ENCODE data around the gene CBLIF.
A peak's percentile ranks its signal among the peaks of the same experiment; 100 is the strongest.
"Not testable (repeated sequence)": the region's sequence is repeated elsewhere in the genome, so short reads cannot be mapped to it uniquely, and the experiment has no call there.

The CBLIF gene

DNA sequence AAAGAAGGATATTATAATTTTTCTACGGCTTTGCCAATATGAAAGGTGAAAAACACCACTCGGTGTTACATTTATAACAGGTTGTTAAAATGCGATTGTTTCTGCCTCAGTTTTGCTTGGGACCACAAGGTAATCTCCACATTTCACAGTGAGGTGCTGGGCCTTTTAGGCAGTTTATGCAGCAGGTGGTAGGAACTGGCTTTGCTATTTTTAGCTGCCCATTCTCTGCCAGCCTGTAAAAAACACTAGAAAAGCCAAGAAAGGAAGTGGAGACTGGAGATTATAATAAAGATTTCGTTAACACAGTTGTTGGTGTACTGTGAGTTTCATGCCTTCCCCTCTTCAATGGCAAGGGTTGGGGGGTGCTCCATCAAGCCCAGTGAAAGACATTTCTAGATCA is 26.7 kb downstream of the CBLIF start:
- TF ChIP-seq, protein P1, sequence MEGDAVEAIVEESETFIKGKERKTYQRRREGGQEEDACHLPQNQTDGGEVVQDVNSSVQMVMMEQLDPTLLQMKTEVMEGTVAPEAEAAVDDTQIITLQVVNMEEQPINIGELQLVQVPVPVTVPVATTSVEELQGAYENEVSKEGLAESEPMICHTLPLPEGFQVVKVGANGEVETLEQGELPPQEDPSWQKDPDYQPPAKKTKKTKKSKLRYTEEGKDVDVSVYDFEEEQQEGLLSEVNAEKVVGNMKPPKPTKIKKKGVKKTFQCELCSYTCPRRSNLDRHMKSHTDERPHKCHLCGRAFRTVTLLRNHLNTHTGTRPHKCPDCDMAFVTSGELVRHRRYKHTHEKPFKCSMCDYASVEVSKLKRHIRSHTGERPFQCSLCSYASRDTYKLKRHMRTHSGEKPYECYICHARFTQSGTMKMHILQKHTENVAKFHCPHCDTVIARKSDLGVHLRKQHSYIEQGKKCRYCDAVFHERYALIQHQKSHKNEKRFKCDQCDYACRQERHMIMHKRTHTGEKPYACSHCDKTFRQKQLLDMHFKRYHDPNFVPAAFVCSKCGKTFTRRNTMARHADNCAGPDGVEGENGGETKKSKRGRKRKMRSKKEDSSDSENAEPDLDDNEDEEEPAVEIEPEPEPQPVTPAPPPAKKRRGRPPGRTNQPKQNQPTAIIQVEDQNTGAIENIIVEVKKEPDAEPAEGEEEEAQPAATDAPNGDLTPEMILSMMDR (conservative IDR thresholded peaks at IDR 0.05) = no peak
- no peak overlapping the region for H3K27ac ChIP-seq

- not testable (repeated sequence) for H3K27ac ChIP-seq
Observed at GRCh38 chr11:59816434-59816833, 28.9 kb downstream of the CBLIF start.

DNA sequence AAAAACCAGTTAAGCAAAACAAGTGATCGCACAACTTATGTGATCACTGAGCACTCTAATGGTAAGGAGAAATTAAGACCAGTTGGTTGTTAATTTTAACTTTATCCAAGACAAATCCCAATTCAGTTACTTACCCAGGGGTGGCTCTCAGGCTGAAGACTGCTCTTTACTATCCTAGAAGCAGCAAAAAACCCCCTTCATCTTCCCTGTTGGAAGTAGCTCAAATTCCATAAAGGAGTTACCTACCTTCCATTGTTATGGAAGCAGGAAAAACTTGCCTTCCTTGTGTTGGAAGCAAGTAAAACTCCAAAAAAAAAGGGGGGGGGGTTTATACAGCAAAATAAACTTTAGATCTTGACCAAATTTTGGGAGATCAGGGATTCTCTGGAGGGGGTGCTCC is 29.5 kb downstream of the CBLIF start:
- TF ChIP-seq, protein P1 (conservative IDR thresholded peaks at IDR 0.05) = no peak
- H3K27ac ChIP-seq = no peak overlapping the region

DNA sequence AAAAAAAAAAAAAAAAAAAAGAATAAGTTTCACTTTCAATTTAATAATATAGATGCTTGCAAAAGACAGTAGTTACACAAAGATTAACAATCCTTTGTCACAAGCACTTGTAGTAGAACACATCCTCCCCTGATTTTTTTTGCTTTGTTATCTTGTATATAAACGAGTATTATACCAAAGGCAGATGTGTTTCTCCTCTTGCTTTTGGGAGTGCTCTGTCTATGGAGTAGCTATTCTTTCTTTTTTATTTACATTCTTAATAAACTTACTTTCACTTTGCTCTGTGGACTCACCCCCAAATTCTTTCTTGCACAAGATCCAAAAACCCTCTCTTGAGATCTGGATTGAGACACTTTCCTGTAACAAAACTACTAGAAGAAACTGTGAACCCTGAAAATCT is 31.3 kb downstream of the CBLIF start:
- TF ChIP-seq, protein P1 (conservative IDR thresholded peaks at IDR 0.05) = no peak

GRCh38 chr11:59813364-59813763 is 31.9 kb downstream of the CBLIF start:
- no peak overlapping the region for H3K27ac ChIP-seq
- TF ChIP-seq, protein P1 (conservative IDR thresholded peaks at IDR 0.05) = no peak

More for the DNA sequence above, 31.3 kb downstream of the CBLIF start:
- no peak overlapping the region for H3K27ac ChIP-seq

GRCh38 chr11:59812220-59812619 is 33.1 kb downstream of the CBLIF start:
- no peak overlapping the region for H3K27ac ChIP-seq
- TF ChIP-seq, protein P1 (conservative IDR thresholded peaks at IDR 0.05) = no peak

GRCh38 chr11:59810911-59811259 is 34.4 kb downstream of the CBLIF start:
- TF ChIP-seq, protein P1 (conservative IDR thresholded peaks at IDR 0.05) = no peak
- peak overlapping the region; percentile 81 for H3K27ac ChIP-seq

- H3K27ac ChIP-seq = peak within 1 kb of the TSS; percentile 81
- TF ChIP-seq, protein P1 (conservative IDR thresholded peaks at IDR 0.05) = peak; percentile 50
Observed at GRCh38 chr11:59810189-59810910, 34.9 kb downstream of the CBLIF start, which contains the start of gene MRPL16. TSS of gene MRPL16 (minus strand) at chr11:59810778. CDS start at chr11:59810658, 120 bp downstream.
